Epithelial cell of esophagus (primary cell): Measurements from ENCODE around the gene PFKP.

Experiments used
- DNase-seq: peaks from one replicate; pipeline ENCODE4 v3.0.0; 2010; ENCODE audit warnings: low read depth
- H3K4me3 ChIP-seq: 2 replicates; pipeline ENCODE4 v1.5.1; 2011; ENCODE audit warnings: mild to moderate bottlenecking, low read length, control low read depth
- CTCF ChIP-seq: IDR thresholded peaks from 2 replicates; pipeline ENCODE4 v1.5.1; 2011; ENCODE audit warnings: low read depth, mild to moderate bottlenecking, low read length, control low read depth, inconsistent platforms; ENCODE audit not compliant: insufficient read depth; ENCODE audit errors: missing control alignments

The PFKP gene

GRCh38 chr10:3132036-3133025, 65.0 kb downstream of the PFKP start:
- no peak for TF ChIP-seq CTCF
- no peak overlapping the region for H3K4me3 ChIP-seq
- peak; percentile 73 for DNase-seq

- H3K4me3 ChIP-seq: no peak overlapping the region
- DNase-seq: no peak
- TF ChIP-seq CTCF: no peak
These were observed 66.6 kb downstream of the PFKP start for GRCh38 chr10:3133948-3134347.

GRCh38 chr10:3135006-3135405, 67.7 kb downstream of the PFKP start:
- TF ChIP-seq CTCF: no peak
- H3K4me3 ChIP-seq: no peak overlapping the region
- DNase-seq: no peak

GRCh38 chr10:3136336-3136735, 69.0 kb downstream of the PFKP start:
- no peak for TF ChIP-seq CTCF
- DNase-seq: peak; percentile 64
- H3K4me3 ChIP-seq: no peak overlapping the region

- no peak for DNase-seq
- TF ChIP-seq CTCF: no peak
- H3K4me3 ChIP-seq: no peak overlapping the region
These were observed 69.6 kb downstream of the PFKP start for GRCh38 chr10:3136763-3137611.

- DNase-seq: no peak
- no peak overlapping the region for H3K4me3 ChIP-seq
- TF ChIP-seq CTCF: no peak
These were observed 70.8 kb downstream of the PFKP start for GRCh38 chr10:3137958-3138726.
